Thyroid gland (tissue), 4 donors: ENCODE results near the gene KCNQ4. TPM values are rescaled to one million over a fixed set of nuclear protein-coding genes. Genes with fewer than 3 reads are reported as not detected.

Experiments
- DNase-seq, 2 donors: peaks; one replicate each; pipeline ENCODE4 v3.0.0-alpha.2; 2019
- H3K27ac ChIP-seq, 3 donors: fragments of 200-600 bp; sonication (generic); 1 replicate in 2 of 3; 2 replicates in 1 of 3; pipeline ENCODE4 v1.5.1; 2016 to 2019; ENCODE audit warnings: mild to moderate bottlenecking in 1 of 3, moderate library complexity in 1 of 3
- H3K27me3 ChIP-seq: fragments of 200-600 bp; sonication (generic); one replicate; pipeline ENCODE4 v1.5.1; 2019
- H3K36me3 ChIP-seq, 2 donors: fragments of 200-600 bp; sonication (generic); one replicate each; pipeline ENCODE4 v1.5.1; 2016 to 2019
- H3K4me1 ChIP-seq, 2 donors: fragments of 200-600 bp; sonication (generic); one replicate each; pipeline ENCODE4 v1.5.1; 2017 to 2019
- H3K4me3 ChIP-seq, 3 donors: fragments of 200-600 bp; sonication (generic); replicated peaks in 1 of 3; 1 replicate in 2 of 3; 2 replicates in 1 of 3; pipeline ENCODE4 v1.5.1; 2016; ENCODE audit warnings: mild to moderate bottlenecking in 1 of 3
- H3K9me3 ChIP-seq: fragments of 200-600 bp; sonication (generic); one replicate; pipeline ENCODE4 v1.5.1; 2017
- POLR2A ChIP-seq, 2 donors: fragments of 450-650 bp; IDR thresholded peaks; one replicate each; pipeline ENCODE4 v1.6.1; 2017; ENCODE audit warnings: antibody characterized with exemption in 2 of 2, mild to moderate bottlenecking in 2 of 2, moderate library complexity in 1 of 2
- WGBS, 2 donors: methylation state at CpG; one replicate each; pipeline ENCODE4 v1.1.5; 2017; 5-methylcytosine and 5-hydroxymethylcytosine counted together
- intact Hi-C: fragments of 100-400 bp; cut with DNase I; formaldehyde crosslinking; loops from one replicate; pipeline ENCODE4 v1.15.1; 2023
- total RNA-seq, 4 donors: library from RNA; depleted of rRNA; stranded (reverse); fragments of >200 nt; gene quantifications; one replicate each; pipeline ENCODE4 v1.2.3, GENCODE V29; 2016
- TF ChIP-seq, protein P1 (sequence below), 6 experiments: fragments of 200-600 bp in 3 of 6; fragments of 450-650 bp in 3 of 6; sonication (generic) in 3 of 6; IDR thresholded peaks; one replicate each; pipeline ENCODE4 v1.5.1; 2016 to 2019; ENCODE audit warnings: antibody characterized with exemption in 6 of 6, mild to moderate bottlenecking in 2 of 6, inconsistent platforms in 1 of 6, moderate library complexity in 1 of 6

KCNQ4 gene
- total RNA-seq, 4 donors from 2014 or later = 0.11 to 1.1 (median 0.40) TPM

DNA sequence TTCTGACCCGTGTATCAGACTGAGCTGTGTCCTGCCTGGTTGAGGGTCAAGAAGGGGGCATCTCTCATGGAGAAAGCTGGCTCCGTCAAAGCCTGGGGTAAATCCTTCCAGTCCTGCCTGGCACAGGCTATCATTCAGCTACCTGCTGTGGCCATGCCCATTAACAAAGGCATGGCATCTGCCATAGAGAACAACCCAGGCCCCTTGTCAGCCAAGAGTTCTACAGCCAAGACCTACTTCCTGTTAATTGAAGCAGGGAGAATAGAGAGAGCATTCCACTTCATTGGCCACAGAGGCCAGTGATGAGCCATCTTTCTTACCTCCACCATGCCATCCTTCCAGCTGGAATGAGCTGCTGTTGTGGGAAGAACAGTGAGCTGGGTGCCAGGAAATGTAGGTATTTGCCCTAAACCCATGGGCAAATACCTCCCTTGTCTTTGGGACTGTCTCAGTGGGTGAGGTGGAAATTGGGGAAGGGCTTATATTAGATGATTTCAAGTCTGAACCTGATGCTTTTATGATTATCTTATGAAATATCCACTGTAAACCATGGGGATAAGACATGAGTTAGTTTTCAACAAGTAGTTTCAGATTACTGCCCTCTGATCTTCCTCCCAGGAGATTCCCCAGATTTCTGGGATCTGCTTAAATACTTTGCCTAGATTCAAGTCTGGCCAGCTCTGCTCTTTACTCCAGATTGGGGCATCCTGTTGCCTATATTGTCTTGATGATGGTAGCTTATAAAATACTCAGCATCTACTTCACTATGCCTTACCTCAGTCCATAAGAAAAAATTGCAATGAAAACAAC lies 11.2 kb upstream of the KCNQ4 start:
- no peak overlapping the region for H3K4me3 ChIP-seq
- H3K27ac ChIP-seq = no peak overlapping the region
- TF ChIP-seq POLR2A (IDR thresholded peaks at IDR 0.05) = no peak
- TF ChIP-seq, protein P1, sequence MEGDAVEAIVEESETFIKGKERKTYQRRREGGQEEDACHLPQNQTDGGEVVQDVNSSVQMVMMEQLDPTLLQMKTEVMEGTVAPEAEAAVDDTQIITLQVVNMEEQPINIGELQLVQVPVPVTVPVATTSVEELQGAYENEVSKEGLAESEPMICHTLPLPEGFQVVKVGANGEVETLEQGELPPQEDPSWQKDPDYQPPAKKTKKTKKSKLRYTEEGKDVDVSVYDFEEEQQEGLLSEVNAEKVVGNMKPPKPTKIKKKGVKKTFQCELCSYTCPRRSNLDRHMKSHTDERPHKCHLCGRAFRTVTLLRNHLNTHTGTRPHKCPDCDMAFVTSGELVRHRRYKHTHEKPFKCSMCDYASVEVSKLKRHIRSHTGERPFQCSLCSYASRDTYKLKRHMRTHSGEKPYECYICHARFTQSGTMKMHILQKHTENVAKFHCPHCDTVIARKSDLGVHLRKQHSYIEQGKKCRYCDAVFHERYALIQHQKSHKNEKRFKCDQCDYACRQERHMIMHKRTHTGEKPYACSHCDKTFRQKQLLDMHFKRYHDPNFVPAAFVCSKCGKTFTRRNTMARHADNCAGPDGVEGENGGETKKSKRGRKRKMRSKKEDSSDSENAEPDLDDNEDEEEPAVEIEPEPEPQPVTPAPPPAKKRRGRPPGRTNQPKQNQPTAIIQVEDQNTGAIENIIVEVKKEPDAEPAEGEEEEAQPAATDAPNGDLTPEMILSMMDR (IDR thresholded peaks at IDR 0.05) = no peak
- intact Hi-C loops = loop anchor here (10.0 kb wide), 1 partner anchor 82 kb away; no protein-coding TSS in a partner anchor
- H3K27me3 ChIP-seq = no peaks in the 10 kb centered on the region
- peaks cover 9 to 48% of the 10 kb centered on the region in 2 donors for H3K36me3 ChIP-seq
- WGBS, 2 donors = 93 to 95% methylated on average over 2 of the region's 2 CpGs
- H3K9me3 ChIP-seq = no peaks in the 10 kb centered on the region
- DNase-seq = no peak
- no peaks in the 10 kb centered on the region for H3K4me1 ChIP-seq

DNA sequence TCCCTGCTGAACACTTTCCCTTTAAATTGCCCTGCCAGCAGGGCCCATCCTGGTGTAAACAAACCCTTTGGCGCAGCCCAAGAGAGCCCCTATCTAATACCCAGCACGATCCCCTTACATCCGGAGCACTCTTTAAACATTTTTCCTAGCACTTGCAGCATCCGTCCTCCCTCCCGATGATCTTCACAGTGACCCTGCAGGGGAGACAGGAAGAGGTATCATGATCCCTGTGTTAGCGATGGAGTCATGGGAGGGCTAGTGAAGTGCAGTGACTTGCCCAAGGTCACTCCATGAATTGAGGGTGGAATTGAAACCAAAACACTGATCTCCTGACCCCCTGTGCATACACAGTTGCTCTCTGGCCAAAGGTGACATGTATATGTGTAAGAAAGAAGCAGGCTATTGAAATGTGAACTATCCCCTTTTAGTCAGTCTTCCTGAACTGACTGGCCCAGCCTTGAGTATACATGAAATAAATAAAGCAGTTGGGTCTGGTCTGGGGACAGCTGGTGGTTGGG lies 9.8 kb upstream of the KCNQ4 start:
- Histone ChIP-seq H3K4me1 (no peaks in the 10 kb centered on the region), H3K36me3 (peaks cover 8 to 35% of the 10 kb centered on the region in 2 donors), H3K27me3 (no peaks in the 10 kb centered on the region), H3K4me3 (no peak overlapping the region), H3K27ac (no peak overlapping the region), H3K9me3 (no peaks in the 10 kb centered on the region)
- TF ChIP-seq POLR2A (IDR thresholded peaks at IDR 0.05) = no peak
- TF ChIP-seq, protein P1 (IDR thresholded peaks at IDR 0.05) = no peak
- no peak for DNase-seq
- WGBS, 2 donors = 59 to 63% methylated on average over 6 of the region's 6 CpGs
- intact Hi-C loops = loop anchor here (10.0 kb wide), 1 partner anchor 81 kb away; no protein-coding TSS in a partner anchor

DNA sequence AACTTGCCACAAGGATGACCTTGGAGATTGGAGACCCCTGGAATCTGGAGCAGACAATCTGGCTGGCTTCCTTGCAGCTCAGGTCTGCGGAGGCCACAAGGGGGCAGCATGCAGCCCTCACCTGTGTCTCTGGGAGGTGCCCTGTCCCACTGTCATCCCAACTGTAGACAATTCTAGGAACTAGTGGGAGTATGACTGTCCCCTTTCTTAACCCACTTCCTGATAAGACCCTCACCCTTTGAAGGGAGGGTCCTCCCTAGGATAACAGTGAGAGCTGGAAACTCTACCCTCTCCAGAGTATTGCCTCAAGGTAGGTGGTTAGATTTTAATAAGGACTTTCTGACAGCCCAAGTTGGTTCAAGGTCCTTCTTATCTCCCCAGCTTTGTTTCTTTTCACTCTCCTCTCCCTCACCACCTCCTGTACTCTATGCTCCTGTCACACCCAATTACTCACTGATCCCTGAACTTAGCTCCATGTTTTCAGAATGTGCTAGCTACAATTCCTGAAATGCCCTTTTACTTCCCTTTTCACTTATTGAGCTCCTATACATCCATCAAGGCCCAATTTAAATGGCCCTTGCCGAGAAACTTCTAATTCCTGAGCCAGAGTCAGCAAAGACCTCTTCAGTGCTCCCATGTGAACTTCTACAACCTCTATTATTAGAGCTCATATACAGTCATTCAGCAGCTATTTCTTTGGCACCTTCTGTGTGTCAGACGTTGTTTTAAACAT lies 9.2 kb upstream of the KCNQ4 start:
- Histone ChIP-seq H3K4me3 (no peak overlapping the region), H3K9me3 (no peaks in the 10 kb centered on the region), H3K27ac (no peak overlapping the region), H3K36me3 (peaks cover 8 to 29% of the 10 kb centered on the region in 2 donors), H3K4me1 (no peaks in the 10 kb centered on the region), H3K27me3 (no peaks in the 10 kb centered on the region)
- TF ChIP-seq POLR2A (IDR thresholded peaks at IDR 0.05) = no peak
- TF ChIP-seq, protein P1 (IDR thresholded peaks at IDR 0.05) = peak; percentile 44 to 76 (median 60)
- peak; percentile 60 to 61 for DNase-seq
- intact Hi-C loops = loop anchor here (10.0 kb wide), 1 partner anchor 80 kb away; no protein-coding TSS in a partner anchor
- 39 to 47% methylated on average over 3 of the region's 3 CpGs for whole genome bisulfite sequencing, 2 donors

DNA sequence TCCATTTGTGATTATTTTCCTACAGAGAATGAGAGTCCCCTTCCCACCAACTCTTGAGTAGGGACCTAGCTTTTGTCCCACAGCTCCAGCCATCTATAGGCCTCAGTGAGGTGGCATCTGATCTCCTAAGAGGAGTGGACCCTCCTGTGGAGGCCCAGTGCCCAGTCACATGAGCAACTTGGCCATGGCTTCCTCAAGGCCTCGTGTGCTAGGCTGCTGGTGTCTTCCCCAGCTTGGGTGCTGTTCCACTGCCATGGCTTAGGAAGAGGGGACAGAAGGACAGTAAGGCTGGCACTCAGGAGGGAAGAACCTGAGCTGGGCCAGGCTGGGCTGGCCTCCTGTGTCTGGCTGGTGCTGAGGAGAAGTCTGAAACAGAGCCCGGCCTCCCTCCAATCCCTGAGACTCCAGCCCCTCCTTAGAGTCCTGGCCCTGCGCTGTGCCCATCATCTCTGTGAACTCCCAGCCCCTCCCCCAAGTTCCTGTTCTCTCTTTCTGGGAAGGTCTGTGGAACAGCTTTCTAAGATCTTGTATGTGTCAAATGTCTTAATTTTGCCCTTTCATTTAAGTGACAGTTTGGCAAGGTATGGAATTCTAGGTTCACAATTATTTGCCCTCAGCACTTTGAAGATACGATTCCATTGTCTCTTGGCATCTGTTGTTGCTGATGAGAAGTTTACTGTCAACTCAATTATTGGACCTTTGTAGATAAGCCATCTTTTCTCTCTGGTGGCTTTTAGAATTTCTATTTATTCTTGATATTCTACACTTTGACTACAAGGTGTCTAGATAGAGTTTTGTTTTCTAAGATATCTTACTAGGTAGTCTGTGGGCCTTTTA lies 7.1 kb upstream of the KCNQ4 start:
- H3K27ac ChIP-seq = no peak overlapping the region
- intact Hi-C loops = loop anchor here (10.0 kb wide), 1 partner anchor 78 kb away; no protein-coding TSS in a partner anchor
- H3K4me3 ChIP-seq = no peak overlapping the region
- no peaks in the 10 kb centered on the region for H3K4me1 ChIP-seq
- peaks cover 0 to 8% of the 10 kb centered on the region in 2 donors for H3K36me3 ChIP-seq
- 93 to 95% methylated on average over 4 of the region's 4 CpGs for WGBS, 2 donors
- no peak for DNase-seq
- no peaks in the 10 kb centered on the region for H3K9me3 ChIP-seq
- no peak for TF ChIP-seq POLR2A (IDR thresholded peaks at IDR 0.05)
- TF ChIP-seq, protein P1 (IDR thresholded peaks at IDR 0.05) = no peak
- no peaks in the 10 kb centered on the region for H3K27me3 ChIP-seq
